Measurements from ENCODE around the gene PARP12. TPM values are rescaled to one million over a fixed set of nuclear protein-coding genes. Genes with fewer than 3 reads are reported as not detected.

The PARP12 gene
- total RNA-seq, 4 donors from 2014 or later: 17.8 to 21.5 (median 18.5) TPM

DNA sequence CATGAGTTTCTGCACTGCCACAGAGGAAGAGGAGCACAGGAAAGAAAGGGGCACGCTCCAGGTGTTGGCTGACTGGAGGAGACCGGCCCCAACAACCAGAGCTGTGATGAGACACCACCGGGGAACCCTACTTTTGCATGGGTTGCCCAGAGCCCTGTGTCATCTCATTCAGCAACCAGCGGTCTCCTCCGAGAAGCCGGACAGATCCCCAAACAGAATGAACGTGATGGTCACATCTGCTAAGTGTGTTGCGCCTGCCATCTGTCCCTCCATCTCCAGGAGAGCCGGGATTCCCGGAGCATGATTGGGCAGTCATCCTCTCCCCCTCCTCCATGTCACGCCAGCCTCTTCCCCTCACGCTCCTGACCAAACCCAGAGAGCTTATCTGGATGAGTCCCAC is 22.9 kb downstream of the PARP12 start:
- intact Hi-C loops (cut with DNase I; ENCODE audit: low total_unique reads): loop anchor here (5.0 kb wide), 1 partner anchor 987 kb away; no protein-coding TSS in a partner anchor
- peak in 1 of 2 donors; percentile 66 for DNase-seq (ENCODE audit: low spot score in 2 of 2)

GRCh38 chr7:140039066-140039465 is 23.7 kb downstream of the PARP12 start:
- DNase-seq (ENCODE audit: low spot score in 2 of 2): no peak
- TF ChIP-seq POLR2A (IDR thresholded peaks at IDR 0.05): no peak
- H3K4me3 ChIP-seq (ENCODE audit: low read depth, poor library complexity, severe bottlenecking): no peak overlapping the region
- WGBS, 2 donors: 78 to 86% methylated on average over 7 of the region's 7 CpGs
- intact Hi-C loops (cut with DNase I; ENCODE audit: low total_unique reads): no loop called here

More for the DNA sequence above, 22.9 kb downstream of the PARP12 start:
- WGBS, 2 donors: 93 to 97% methylated on average over 12 of the region's 12 CpGs
- no peak for TF ChIP-seq POLR2A (IDR thresholded peaks at IDR 0.05)
- no peak for TF ChIP-seq CTCF (IDR thresholded peaks at IDR 0.05)
- no peak overlapping the region for H3K4me3 ChIP-seq (ENCODE audit: low read depth, poor library complexity, severe bottlenecking)

GRCh38 chr7:140036224-140036962 is 26.4 kb downstream of the PARP12 start:
- 83 to 89% methylated on average over 11 of the region's 11 CpGs for WGBS, 2 donors
- peak in 1 of 2 donors; percentile 25 for DNase-seq (ENCODE audit: low spot score in 2 of 2)
- no peak overlapping the region for H3K4me3 ChIP-seq (ENCODE audit: low read depth, poor library complexity, severe bottlenecking)
- TF ChIP-seq CTCF (IDR thresholded peaks at IDR 0.05) (no peak), POLR2A (IDR thresholded peaks at IDR 0.05) (no peak)
- intact Hi-C loops (cut with DNase I; ENCODE audit: low total_unique reads): no loop called here

DNA sequence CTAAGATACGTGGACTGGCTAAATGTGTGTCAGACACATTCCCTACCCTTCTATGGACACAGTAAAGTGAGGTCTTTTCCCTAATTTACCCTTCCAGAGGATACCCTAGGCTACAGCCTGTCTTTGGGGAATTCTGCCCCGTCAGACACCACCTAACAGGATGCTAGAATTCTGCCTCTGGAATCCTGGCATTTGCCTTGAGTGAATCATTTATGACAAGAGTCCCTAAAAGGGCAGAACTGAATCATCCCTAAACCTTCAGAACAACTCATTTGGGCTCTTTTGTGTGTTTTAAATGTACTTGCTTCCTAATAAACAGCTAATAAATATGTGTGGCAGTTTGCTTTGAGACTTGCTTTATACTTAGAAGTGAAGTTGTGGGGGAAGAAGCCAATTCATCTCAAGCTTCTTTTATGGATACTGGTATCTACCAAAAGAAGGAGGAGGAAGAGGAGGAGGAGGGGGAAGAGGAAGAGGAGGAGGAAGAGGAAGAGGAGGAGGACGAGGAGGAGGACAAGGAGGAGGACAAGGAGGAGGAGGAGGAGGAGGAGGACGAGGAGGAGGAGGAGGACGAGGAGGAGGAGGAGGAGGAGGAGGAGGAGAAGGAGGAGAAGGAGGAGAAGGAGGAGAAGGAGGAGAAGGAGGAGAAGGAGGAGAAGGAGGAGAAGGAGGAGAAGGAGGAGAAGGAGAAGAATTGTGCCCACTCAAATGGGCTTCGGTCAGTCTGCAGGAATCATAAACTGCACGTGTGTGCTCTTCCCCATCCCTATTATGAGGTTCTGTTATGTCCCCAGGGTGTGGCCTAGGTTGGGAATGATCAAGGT is 27.1 kb downstream of the PARP12 start:
- intact Hi-C loops (cut with DNase I; ENCODE audit: low total_unique reads): no loop called here
- DNase-seq (ENCODE audit: low spot score in 2 of 2): no peak
- TF ChIP-seq POLR2A (IDR thresholded peaks at IDR 0.05) (no peak), CTCF (IDR thresholded peaks at IDR 0.05) (no peak)
- H3K4me3 ChIP-seq (ENCODE audit: low read depth, poor library complexity, severe bottlenecking): no peak overlapping the region
- WGBS, 2 donors: 69 to 77% methylated on average over 6 to 7 of the region's 7 CpGs

- intact Hi-C loops (cut with DNase I; ENCODE audit: low total_unique reads): no loop called here
- TF ChIP-seq CTCF (IDR thresholded peaks at IDR 0.05): no peak
- TF ChIP-seq POLR2A (IDR thresholded peaks at IDR 0.05): no peak
- H3K4me3 ChIP-seq (ENCODE audit: low read depth, poor library complexity, severe bottlenecking): no peak overlapping the region
- no peak for DNase-seq (ENCODE audit: low spot score in 2 of 2)
These were observed 28.3 kb downstream of the PARP12 start for GRCh38 chr7:140034421-140034820.

GRCh38 chr7:140033779-140034363 is 28.9 kb downstream of the PARP12 start:
- no peak overlapping the region for H3K4me3 ChIP-seq (ENCODE audit: low read depth, poor library complexity, severe bottlenecking)
- WGBS, 2 donors: 66 to 73% methylated on average over 14 of the region's 14 CpGs
- intact Hi-C loops (cut with DNase I; ENCODE audit: low total_unique reads): no loop called here

More at GRCh38 chr7:140033779-140034363, 28.9 kb downstream of the PARP12 start:
- peak in 1 of 2 donors; percentile 32 for DNase-seq (ENCODE audit: low spot score in 2 of 2)
- TF ChIP-seq CTCF (IDR thresholded peaks at IDR 0.05) (no peak), POLR2A (IDR thresholded peaks at IDR 0.05) (no peak)
